ENCODE measurements around the gene PLIN3.

PLIN3 gene

GRCh38 chr19:4904481-4904880, 37.0 kb upstream of the PLIN3 start:
- POLR2A ChIA-PET = no interaction called here
- no peak overlapping the region for H3K27ac ChIP-seq (ENCODE audit: extremely low read depth, low read depth, low read length)
- TF ChIP-seq, protein P1, sequence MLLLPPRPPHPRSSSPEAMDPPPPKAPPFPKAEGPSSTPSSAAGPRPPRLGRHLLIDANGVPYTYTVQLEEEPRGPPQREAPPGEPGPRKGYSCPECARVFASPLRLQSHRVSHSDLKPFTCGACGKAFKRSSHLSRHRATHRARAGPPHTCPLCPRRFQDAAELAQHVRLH (tag by site-specific recombination; IDR thresholded peaks at IDR 0.05) = no peak
- TF ChIP-seq ZNF335 (tag by site-specific recombination; conservative IDR thresholded peaks at IDR 0.05) = 0 out of 2 replicates have a peak, but pooled peaks have one; percentile 22
- no peak overlapping the region for H3K4me3 ChIP-seq (ENCODE audit: low read depth, low read length)
- CTCF ChIA-PET = interaction anchor here (0.7 to 1.7 kb wide), 2 partner anchors 10 to 127 kb away, joined by 3 read pairs; no protein-coding TSS in a partner anchor
- no peaks in the 10 kb centered on the region for H3K9me3 ChIP-seq (ENCODE audit: control insufficient read depth, insufficient read depth, low read depth, low read length)
- H3K36me3 ChIP-seq (ENCODE audit: control insufficient read depth in 2 of 2, insufficient read depth in 1 of 2, low read length in 2 of 2) = no peaks in the 10 kb centered on the region
- no peaks in the 10 kb centered on the region for H3K4me1 ChIP-seq (ENCODE audit: control insufficient read depth, insufficient read depth, low read length)

- POLR2A ChIA-PET = no interaction called here
- TF ChIP-seq, protein P2, sequence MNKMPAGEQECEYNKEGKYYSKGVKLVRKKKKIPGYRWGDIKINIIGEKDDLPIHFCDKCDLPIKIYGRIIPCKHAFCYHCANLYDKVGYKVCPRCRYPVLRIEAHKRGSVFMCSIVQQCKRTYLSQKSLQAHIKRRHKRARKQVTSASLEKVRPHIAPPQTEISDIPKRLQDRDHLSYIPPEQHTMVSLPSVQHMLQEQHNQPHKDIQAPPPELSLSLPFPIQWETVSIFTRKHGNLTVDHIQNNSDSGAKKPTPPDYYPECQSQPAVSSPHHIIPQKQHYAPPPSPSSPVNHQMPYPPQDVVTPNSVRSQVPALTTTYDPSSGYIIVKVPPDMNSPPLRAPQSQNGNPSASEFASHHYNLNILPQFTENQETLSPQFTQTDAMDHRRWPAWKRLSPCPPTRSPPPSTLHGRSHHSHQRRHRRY (tag by site-specific recombination; IDR thresholded peaks at IDR 0.05) = no peak
- TF ChIP-seq ZNF211 (tag by site-specific recombination; IDR thresholded peaks at IDR 0.05; ENCODE audit: low read depth) (no peak), ZNF24 (tag by site-specific recombination; IDR thresholded peaks at IDR 0.05) (no peak), ZFP37 (tag by site-specific recombination; IDR thresholded peaks at IDR 0.05) (no peak), SETDB1 (IDR thresholded peaks at IDR 0.05; ENCODE audit: insufficient read length, low read length) (no peak), ZNF777 (tag by site-specific recombination; IDR thresholded peaks at IDR 0.05; ENCODE audit: borderline replicate concordance) (no peak), PRDM10 (tag by site-specific recombination; IDR thresholded peaks at IDR 0.05) (0 out of 2 replicates have a peak, but pooled peaks have one; percentile 12), GFI1B (tag by site-specific recombination; IDR thresholded peaks at IDR 0.05) (no peak), ZNF555 (tag by site-specific recombination; conservative IDR thresholded peaks at IDR 0.05) (no peak), ZNF664 (tag by site-specific recombination; IDR thresholded peaks at IDR 0.05) (no peak), ZNF629 (tag by site-specific recombination; IDR thresholded peaks at IDR 0.05) (peak; percentile 47; the same call in 1 of the 2 replicates), SALL2 (tag by site-specific recombination; IDR thresholded peaks at IDR 0.05; ENCODE audit: borderline replicate concordance) (no peak), ZBTB20 (tag by site-specific recombination; IDR thresholded peaks at IDR 0.05) (no peak), INSM2 (tag by site-specific recombination; IDR thresholded peaks at IDR 0.05) (no peak), ZBTB8A (tag by site-specific recombination; IDR thresholded peaks at IDR 0.05) (no peak), OSR2 (tag by site-specific recombination; IDR thresholded peaks at IDR 0.05) (no peak), ZNF416 (tag by site-specific recombination; IDR thresholded peaks at IDR 0.05) (no peak), TCF7L2 (IDR thresholded peaks at IDR 0.05; ENCODE audit: borderline replicate concordance, low read depth, low read length) (no peak), ZBTB21 (tag by site-specific recombination; IDR thresholded peaks at IDR 0.05) (peak; percentile 44; the same call in 1 of the 2 replicates), ZBTB11 (tag by site-specific recombination; conservative IDR thresholded peaks at IDR 0.05; ENCODE audit: low read depth) (no peak), ZSCAN4 (tag by site-specific recombination; IDR thresholded peaks at IDR 0.05) (no peak), REPIN1 (tag by site-specific recombination; IDR thresholded peaks at IDR 0.05; ENCODE audit: low read depth) (no peak)
- H3K4me1 ChIP-seq (ENCODE audit: control insufficient read depth, insufficient read depth, low read length) = no peaks in the 10 kb centered on the region
- H3K27ac ChIP-seq (ENCODE audit: extremely low read depth, low read depth, low read length) = no peak within 1 kb of the TSS
- CTCF ChIA-PET = interaction anchor here (1.2 kb wide), 1 partner anchor 30 kb away, joined by 5 read pairs; no protein-coding TSS in a partner anchor
- H3K36me3 ChIP-seq (ENCODE audit: control insufficient read depth in 2 of 2, insufficient read depth in 1 of 2, low read length in 2 of 2) = no peaks in the 10 kb centered on the region
- no peak within 1 kb of the TSS for H3K4me3 ChIP-seq (ENCODE audit: low read depth, low read length)
- H3K9me3 ChIP-seq (ENCODE audit: control insufficient read depth, insufficient read depth, low read depth, low read length) = no peaks in the 10 kb centered on the region
Observed at GRCh38 chr19:4902796-4903195, 35.3 kb upstream of the PLIN3 start, which contains the start of gene ARRDC5. ARRDC5 (minus strand) TSS chr19:4902896; CDS start chr19:4902825, 71 bp downstream.
